A549 (cell line): ENCODE data around the gene TBX15. TPM values are rescaled to one million over a fixed set of nuclear protein-coding genes. Genes with fewer than 3 reads are reported as not detected.
"Not testable (repeated sequence)": the region's sequence is repeated elsewhere in the genome, so short reads cannot be mapped to it uniquely, and the experiment has no call there.

ENCODE experiments used
- ATAC-seq, 2 experiments: fragments of 200-7000 bp in 1 of 2; fragments of >200 bp in 1 of 2; cut with Nextera tagmentation in 1 of 2; cut with Tn5 transposase in 1 of 2; 3 replicates each; pipeline versions ENCODE4 v1.8.0 to v1.9.1; 2018 to 2020; ENCODE audit warnings: mild to moderate bottlenecking in 1 of 2, moderate library complexity in 1 of 2
- CTCF ChIA-PET: fragments of 300-600 bp; sonication (Branson Sonifier 250); formaldehyde crosslinking; extraction: SDS; loops from one replicate; lab custom pipeline; 2021; ENCODE audit warnings: antibody characterized with exemption, inconsistent platforms; lab: Yijun Ruan, JAX
- POLR2A ChIA-PET: fragments of 350-600 bp; formaldehyde crosslinking; extraction: SDS; loops from one replicate; lab custom pipeline; 2021; ENCODE audit warnings: antibody characterized with exemption, inconsistent platforms; lab: Yijun Ruan, JAX
- DNase-seq, 2 experiments: peaks; one replicate each; pipeline versions ENCODE4 v3.0.0 to v3.0.0-alpha.2; 2011 to 2016; ENCODE audit warnings: low read depth in 1 of 2, low spot score in 1 of 2
- FAIRE-seq: peaks from 2 replicates; lab custom pipeline; 2011; peaks lifted over from hg19 to GRCh38; lab: Jason Lieb, UNC
- H3K27ac ChIP-seq, 2 experiments: fragments of >200 bp; sonication (Bioruptor Twin); formaldehyde crosslinking; 3 replicates each; pipeline ENCODE4 v1.5.1; 2016 to 2017
- H3K4me1 ChIP-seq: fragments of >200 bp; sonication (Bioruptor Twin); formaldehyde crosslinking; 3 replicates; pipeline ENCODE4 v1.6.1; 2016
- H3K4me2 ChIP-seq: fragments of >200 bp; sonication (Bioruptor Twin); formaldehyde crosslinking; 3 replicates; pipeline ENCODE4 v1.6.1; 2016
- H3K4me3 ChIP-seq: fragments of >200 bp; sonication (Bioruptor Twin); formaldehyde crosslinking; 3 replicates; pipeline ENCODE4 v1.5.1; 2016
- H3K9me3 ChIP-seq: fragments of >200 bp; sonication (Bioruptor Twin); formaldehyde crosslinking; 3 replicates; pipeline ENCODE4 v1.6.1; 2016
- CHD2 ChIP-seq: fragments of 150-350 bp; IDR thresholded peaks from 2 replicates; pipeline ENCODE4 v1.6.1; 2014; ENCODE audit warnings: low read length; ENCODE audit not compliant: partially characterized antibody
- EHF ChIP-seq: fragments of 250-450 bp; sonication (Bioruptor Pico); IDR thresholded peaks from 2 replicates; pipeline ENCODE4 v1.5.0; 2020; ENCODE audit warnings: mild to moderate bottlenecking
- ESRRA ChIP-seq: fragments of 150-350 bp; IDR thresholded peaks from 2 replicates; pipeline ENCODE4 v1.6.1; 2014; ENCODE audit warnings: mild to moderate bottlenecking, low read length, borderline replicate concordance
- FOSL2 ChIP-seq, 2 experiments: fragments of 450-650 bp in 1 of 2; fragments of >200 bp in 1 of 2; sonication (Bioruptor Twin) in 1 of 2; formaldehyde crosslinking; IDR thresholded peaks; 2 replicates each; pipeline versions ENCODE4 v1.5.0 to v1.6.1; 2016 to 2020; ENCODE audit warnings: mild to moderate bottlenecking in 1 of 2, moderate library complexity in 1 of 2
- GATA3 ChIP-seq: IDR thresholded peaks from 2 replicates; pipeline ENCODE4 v1.6.1; 2012; ENCODE audit warnings: borderline replicate concordance
- HEYL ChIP-seq: fragments of 250-450 bp; sonication (Bioruptor Pico); IDR thresholded peaks from 2 replicates; pipeline ENCODE4 v1.8.0; 2021; ENCODE audit warnings: mild to moderate bottlenecking, moderate library complexity
- KDM1A ChIP-seq: fragments of 200-600 bp; sonication (generic); IDR thresholded peaks from 2 replicates; pipeline ENCODE4 v1.6.1; 2016; ENCODE audit warnings: low read depth, mild to moderate bottlenecking
- KDM5A ChIP-seq: fragments of 200-600 bp; sonication (generic); IDR thresholded peaks from 2 replicates; pipeline ENCODE4 v1.6.1; 2016; ENCODE audit warnings: antibody characterized with exemption, mild to moderate bottlenecking
- MAFK ChIP-seq: fragments of 450-650 bp; IDR thresholded peaks from 2 replicates; pipeline ENCODE4 v1.6.1; 2014; ENCODE audit not compliant: partially characterized antibody
- POLR2A ChIP-seq: IDR thresholded peaks from 2 replicates; pipeline ENCODE4 v1.6.1; 2012; ENCODE audit warnings: mild to moderate bottlenecking, low read length
- POLR2AphosphoS2 ChIP-seq: conservative IDR thresholded peaks from 2 replicates; pipeline ENCODE4 v1.6.1; 2012; ENCODE audit warnings: low read length, improper control_type of control experiment, inconsistent platforms
- RCOR1 ChIP-seq: fragments of 150-350 bp; IDR thresholded peaks from 2 replicates; pipeline ENCODE4 v1.6.1; 2014; ENCODE audit warnings: antibody characterized with exemption, low read length, low read depth
- RFX5 ChIP-seq: fragments of 450-650 bp; IDR thresholded peaks from 2 replicates; pipeline ENCODE4 v1.7.1; 2014; ENCODE audit warnings: antibody characterized with exemption, mild to moderate bottlenecking, moderate library complexity
- SREBF2 ChIP-seq: fragments of 450-650 bp; IDR thresholded peaks from 2 replicates; pipeline ENCODE4 v1.6.1; 2014; ENCODE audit warnings: mild to moderate bottlenecking, moderate library complexity
- TFCP2L1 ChIP-seq: fragments of 250-450 bp; sonication (Bioruptor Pico); IDR thresholded peaks from 2 replicates; pipeline ENCODE4 v1.5.0; 2021; ENCODE audit warnings: mild to moderate bottlenecking
- TP53 ChIP-seq: fragments of 250-450 bp; sonication (Bioruptor Pico); IDR thresholded peaks from 2 replicates; pipeline ENCODE4 v1.5.0; 2021; ENCODE audit warnings: mild to moderate bottlenecking, moderate library complexity
- ZC3H11A ChIP-seq: fragments of 450-650 bp; IDR thresholded peaks from 2 replicates; pipeline ENCODE4 v1.6.1; 2014; ENCODE audit warnings: antibody characterized with exemption, mild to moderate bottlenecking
- WGBS: methylation state at CpG from one replicate; pipeline ENCODE4 v1.1.6; 2017; ENCODE audit errors: missing lambda C conversion rate; 5-methylcytosine and 5-hydroxymethylcytosine counted together
- polyA plus RNA-seq, 4 experiments: library from polyadenylated mRNA; depleted of rRNA in 3 of 4; stranded (reverse); fragments of >200 nt; fragmentation: RNase III in 1 of 4; extraction: RNeasy Plus Mini Kit Qiagen cat#74134 plus additional on column Dnase treatment in 1 of 4; gene quantifications; 2 replicates in 3 of 4; 3 replicates in 1 of 4; pipeline ENCODE4 v1.2.3, GENCODE V29; 2011 to 2017
- TF ChIP-seq, protein P1 (sequence below): IDR thresholded peaks from 2 replicates; pipeline ENCODE4 v1.6.1; 2012
- TF ChIP-seq, protein P2 (sequence below): fragments of 250-450 bp; sonication (Bioruptor Pico); IDR thresholded peaks from 2 replicates; pipeline ENCODE4 v1.5.0; 2021; ENCODE audit warnings: mild to moderate bottlenecking, moderate library complexity, borderline replicate concordance
- TF ChIP-seq, protein P3 (sequence below): fragments of >200 bp; sonication (Bioruptor Twin); formaldehyde crosslinking; IDR thresholded peaks from 2 replicates; pipeline ENCODE4 v1.6.1; 2016
- TF ChIP-seq, protein P4 (sequence below): fragments of 250-450 bp; sonication (Bioruptor Pico); IDR thresholded peaks from 2 replicates; pipeline ENCODE4 v1.5.0; 2020; ENCODE audit warnings: low read depth, mild to moderate bottlenecking, moderate library complexity
- TF ChIP-seq, protein P5 (sequence below): IDR thresholded peaks from 2 replicates; pipeline ENCODE4 v1.6.1; 2012; ENCODE audit warnings: low read depth, borderline replicate concordance
- TF ChIP-seq, protein P6 (sequence below): fragments of 150-350 bp; IDR thresholded peaks from 2 replicates; pipeline ENCODE4 v1.6.1; 2014; ENCODE audit warnings: low read depth, mild to moderate bottlenecking, low read length

TBX15 gene
- polyA plus RNA-seq, 2 of the 4 experiments (the other 2 are of a cell fraction) = 0.04 TPM; not detected in 1

DNA sequence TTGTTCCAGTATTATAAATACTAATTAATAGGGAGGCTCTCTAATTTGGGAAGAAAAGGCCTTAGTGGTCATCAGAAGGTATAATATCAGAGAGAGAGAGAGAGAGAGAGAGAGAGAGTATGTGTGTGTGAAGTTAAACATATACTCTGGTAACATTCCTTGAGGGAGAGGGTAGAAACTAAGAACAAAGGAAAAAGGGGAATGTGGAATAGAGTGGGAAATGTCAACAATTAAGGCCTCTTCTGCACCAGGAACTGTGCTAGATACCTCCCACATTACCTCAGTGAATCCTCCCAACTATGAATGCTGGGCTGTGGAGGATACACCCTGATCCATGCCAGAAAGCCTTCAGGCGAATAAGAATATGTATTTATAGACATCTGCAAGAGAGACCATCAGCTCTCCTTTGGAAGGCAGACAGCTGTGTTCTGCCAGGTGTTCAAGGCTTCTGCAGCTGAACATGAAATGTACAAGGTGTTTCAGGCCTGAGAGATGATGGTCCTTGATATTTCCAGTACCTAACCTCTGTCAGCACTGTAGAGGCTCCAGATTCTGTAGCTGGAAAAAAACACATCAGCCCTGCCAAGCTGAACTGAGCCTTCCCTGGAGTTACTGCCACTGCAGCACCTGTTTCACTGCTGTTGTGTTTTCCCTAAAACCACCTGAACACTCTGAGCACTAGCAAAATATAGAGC, 29.1 kb downstream of the TBX15 start:
- no peak for ATAC-seq
- ChIA-PET POLR2A (no interaction called here), CTCF (no interaction called here)

DNA sequence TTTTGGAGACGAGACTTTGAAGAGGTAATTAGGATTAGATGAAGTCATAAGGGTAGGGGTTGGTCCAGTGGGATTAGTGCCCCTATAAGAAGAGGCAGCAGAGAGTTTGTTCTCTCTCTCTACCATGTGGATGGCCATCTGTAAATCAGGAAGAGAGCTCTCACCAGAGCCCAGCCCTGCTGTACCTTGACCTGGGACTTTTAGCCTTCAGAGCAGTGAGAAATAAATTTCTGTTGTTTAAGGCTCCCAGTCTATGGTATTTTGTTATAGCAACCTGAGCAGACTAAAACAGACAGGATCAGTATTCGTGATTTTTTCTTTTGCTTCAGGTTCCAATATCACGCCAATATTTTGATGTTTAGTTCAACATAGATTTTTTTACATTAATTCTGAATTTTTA, 30.0 kb downstream of the TBX15 start:
- H3K9me3 ChIP-seq = no peaks in the 10 kb centered on the region
- WGBS = 51% methylated on average over 3 of the region's 3 CpGs
- no peak overlapping the region for H3K4me3 ChIP-seq
- H3K27ac ChIP-seq = no peak overlapping the region
- ChIA-PET POLR2A (no interaction called here), CTCF (no interaction called here)
- FAIRE-seq = no peak
- H3K4me1 ChIP-seq = peaks cover 28% of the 10 kb centered on the region
- no peak for DNase-seq
- TF ChIP-seq HEYL = no peak
- TF ChIP-seq GATA3 = no peak
- no peak for TF ChIP-seq RCOR1
- TF ChIP-seq CHD2 = no peak
- TF ChIP-seq, protein P1, sequence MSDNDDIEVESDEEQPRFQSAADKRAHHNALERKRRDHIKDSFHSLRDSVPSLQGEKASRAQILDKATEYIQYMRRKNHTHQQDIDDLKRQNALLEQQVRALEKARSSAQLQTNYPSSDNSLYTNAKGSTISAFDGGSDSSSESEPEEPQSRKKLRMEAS = no peak
- H3K4me2 ChIP-seq = no peak overlapping the region
- no peak for ATAC-seq

More for the DNA sequence above, 29.1 kb downstream of the TBX15 start:
- Histone ChIP-seq H3K4me3 (no peak overlapping the region), H3K27ac (peak overlapping the region; percentile 83 to 87; a peak in 5 of 6 replicates), H3K4me2 (no peak overlapping the region), H3K4me1 (peaks cover 36% of the 10 kb centered on the region), H3K9me3 (no peaks in the 10 kb centered on the region)
- DNase-seq (peak in 1 of 2 experiments; percentile 4), FAIRE-seq (no peak)
- 71% methylated on average over 1 of the region's 1 CpG for WGBS
- TF ChIP-seq KDM5A = no peak
- TF ChIP-seq POLR2A = no peak
- TF ChIP-seq, all 56 proteins: peak for 0

DNA sequence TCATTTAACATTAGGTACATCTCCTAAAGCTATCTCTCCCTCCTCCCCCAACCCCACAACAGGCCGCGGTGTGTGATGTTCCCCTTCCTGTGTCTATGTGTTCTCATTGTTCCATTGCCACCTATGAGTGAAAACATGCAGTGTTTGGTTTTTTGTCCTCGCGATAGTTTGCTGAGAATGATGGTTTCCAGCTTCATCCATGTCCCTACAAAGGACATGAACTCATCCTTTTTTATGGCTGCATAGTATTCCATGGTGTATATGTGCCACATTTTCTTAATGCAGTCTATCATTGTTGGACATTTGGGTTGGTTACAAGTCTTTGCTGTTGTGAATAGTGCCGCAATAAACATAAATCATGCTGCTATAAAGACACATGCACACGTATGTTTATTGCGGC, 30.6 kb downstream of the TBX15 start:
- POLR2A ChIA-PET, ATAC-seq, DNase-seq: not testable (repeated sequence)

DNA sequence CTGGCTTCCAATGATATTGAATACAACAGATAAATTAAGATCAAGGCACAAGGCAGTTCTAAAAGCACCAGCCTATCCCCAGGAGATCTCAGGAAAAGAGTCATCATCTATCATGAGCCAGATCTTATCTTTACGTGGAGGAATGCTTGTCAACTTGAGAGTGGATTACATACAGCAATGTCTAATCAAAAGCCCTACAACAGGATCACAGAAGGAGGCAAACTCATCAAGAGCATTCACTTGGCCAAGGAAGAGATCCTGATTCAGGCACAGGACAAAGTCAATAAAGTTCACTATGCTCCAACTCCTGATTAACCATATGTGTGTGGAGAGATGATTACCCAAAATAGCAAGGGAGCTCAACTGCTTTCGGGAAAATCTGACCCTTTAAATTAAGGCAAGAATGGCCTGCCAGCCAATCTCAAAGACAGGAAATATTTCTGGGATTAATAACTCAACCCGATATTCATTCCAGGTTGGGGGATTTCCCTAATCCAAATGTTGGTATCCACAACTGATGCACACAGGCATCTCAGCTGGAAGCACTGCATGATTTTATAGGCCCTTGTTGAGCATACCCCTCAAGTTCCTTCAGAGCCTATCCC, 33.7 kb downstream of the TBX15 start:
- no peak for DNase-seq
- WGBS = 39% methylated on average over 3 of the region's 3 CpGs
- ChIA-PET POLR2A (no interaction called here), CTCF (no interaction called here)
- no peak for ATAC-seq
- no peak overlapping the region for H3K4me2 ChIP-seq
- H3K9me3 ChIP-seq = no peaks in the 10 kb centered on the region
- no peak overlapping the region for H3K4me3 ChIP-seq
- FAIRE-seq = no peak
- TF ChIP-seq ZC3H11A (no peak), GATA3 (no peak), TFCP2L1 (CRISPR knock-in tag) (no peak), TP53 (CRISPR knock-in tag) (no peak), ESRRA (no peak), EHF (no peak), POLR2AphosphoS2 (no peak), MAFK (no peak), KDM5A (no peak), KDM1A (no peak), FOSL2 (IDR thresholded peaks at IDR 0.05) (no peak), FOSL2 (CRISPR knock-in tag; IDR thresholded peaks at IDR 0.05) (no peak), CHD2 (no peak), SREBF2 (no peak), RFX5 (no peak)
- TF ChIP-seq, protein P1 = no peak
- TF ChIP-seq, protein P2, sequence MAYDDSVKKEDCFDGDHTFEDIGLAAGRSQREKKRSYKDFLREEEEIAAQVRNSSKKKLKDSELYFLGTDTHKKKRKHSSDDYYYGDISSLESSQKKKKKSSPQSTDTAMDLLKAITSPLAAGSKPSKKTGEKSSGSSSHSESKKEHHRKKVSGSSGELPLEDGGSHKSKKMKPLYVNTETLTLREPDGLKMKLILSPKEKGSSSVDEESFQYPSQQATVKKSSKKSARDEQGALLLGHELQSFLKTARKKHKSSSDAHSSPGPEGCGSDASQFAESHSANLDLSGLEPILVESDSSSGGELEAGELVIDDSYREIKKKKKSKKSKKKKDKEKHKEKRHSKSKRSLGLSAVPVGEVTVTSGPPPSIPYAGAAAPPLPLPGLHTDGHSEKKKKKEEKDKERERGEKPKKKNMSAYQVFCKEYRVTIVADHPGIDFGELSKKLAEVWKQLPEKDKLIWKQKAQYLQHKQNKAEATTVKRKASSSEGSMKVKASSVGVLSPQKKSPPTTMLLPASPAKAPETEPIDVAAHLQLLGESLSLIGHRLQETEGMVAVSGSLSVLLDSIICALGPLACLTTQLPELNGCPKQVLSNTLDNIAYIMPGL (CRISPR knock-in tag) = no peak
- TF ChIP-seq, protein P3, sequence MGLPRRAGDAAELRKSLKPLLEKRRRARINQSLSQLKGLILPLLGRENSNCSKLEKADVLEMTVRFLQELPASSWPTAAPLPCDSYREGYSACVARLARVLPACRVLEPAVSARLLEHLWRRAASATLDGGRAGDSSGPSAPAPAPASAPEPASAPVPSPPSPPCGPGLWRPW = no peak
- TF ChIP-seq, protein P4, sequence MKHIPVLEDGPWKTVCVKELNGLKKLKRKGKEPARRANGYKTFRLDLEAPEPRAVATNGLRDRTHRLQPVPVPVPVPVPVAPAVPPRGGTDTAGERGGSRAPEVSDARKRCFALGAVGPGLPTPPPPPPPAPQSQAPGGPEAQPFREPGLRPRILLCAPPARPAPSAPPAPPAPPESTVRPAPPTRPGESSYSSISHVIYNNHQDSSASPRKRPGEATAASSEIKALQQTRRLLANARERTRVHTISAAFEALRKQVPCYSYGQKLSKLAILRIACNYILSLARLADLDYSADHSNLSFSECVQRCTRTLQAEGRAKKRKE (CRISPR knock-in tag) = no peak
- TF ChIP-seq, protein P5, sequence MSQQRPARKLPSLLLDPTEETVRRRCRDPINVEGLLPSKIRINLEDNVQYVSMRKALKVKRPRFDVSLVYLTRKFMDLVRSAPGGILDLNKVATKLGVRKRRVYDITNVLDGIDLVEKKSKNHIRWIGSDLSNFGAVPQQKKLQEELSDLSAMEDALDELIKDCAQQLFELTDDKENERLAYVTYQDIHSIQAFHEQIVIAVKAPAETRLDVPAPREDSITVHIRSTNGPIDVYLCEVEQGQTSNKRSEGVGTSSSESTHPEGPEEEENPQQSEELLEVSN = no peak
- TF ChIP-seq, protein P6, sequence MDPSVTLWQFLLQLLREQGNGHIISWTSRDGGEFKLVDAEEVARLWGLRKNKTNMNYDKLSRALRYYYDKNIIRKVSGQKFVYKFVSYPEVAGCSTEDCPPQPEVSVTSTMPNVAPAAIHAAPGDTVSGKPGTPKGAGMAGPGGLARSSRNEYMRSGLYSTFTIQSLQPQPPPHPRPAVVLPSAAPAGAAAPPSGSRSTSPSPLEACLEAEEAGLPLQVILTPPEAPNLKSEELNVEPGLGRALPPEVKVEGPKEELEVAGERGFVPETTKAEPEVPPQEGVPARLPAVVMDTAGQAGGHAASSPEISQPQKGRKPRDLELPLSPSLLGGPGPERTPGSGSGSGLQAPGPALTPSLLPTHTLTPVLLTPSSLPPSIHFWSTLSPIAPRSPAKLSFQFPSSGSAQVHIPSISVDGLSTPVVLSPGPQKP = no peak
- H3K27ac ChIP-seq = no peak overlapping the region
- peaks cover 6% of the 10 kb centered on the region; the same call in 2 of the 3 replicates for H3K4me1 ChIP-seq

More for the DNA sequence above, 30.6 kb downstream of the TBX15 start:
- FAIRE-seq, CTCF ChIA-PET, H3K4me2 ChIP-seq, H3K9me3 ChIP-seq, H3K4me3 ChIP-seq, H3K27ac ChIP-seq: not testable (repeated sequence)
- WGBS = 76% methylated on average over 7 of the region's 7 CpGs
- peaks cover 26% of the 10 kb centered on the region for H3K4me1 ChIP-seq
